PFSK-1 (cell line): ENCODE results near the gene LRRC34.

Experiments used
- FOXP2 ChIP-seq: optimal IDR thresholded peaks from 2 replicates; pipeline ENCODE3; 2011; ENCODE audit warnings: borderline replicate concordance, control low read depth, inconsistent platforms; ENCODE audit not compliant: insufficient read depth; ENCODE audit errors: extremely low read length, extremely low read depth
- POLR2AphosphoS5 ChIP-seq: IDR thresholded peaks from 2 replicates; pipeline ENCODE4 v1.6.1; 2012; ENCODE audit warnings: low read depth, mild to moderate bottlenecking, control low read depth, low read length, moderate library complexity
- REST ChIP-seq, 2 experiments: IDR thresholded peaks; 2 replicates each; pipeline versions ENCODE4 v1.6.1 to v1.8.0; 2011 to 2012; ENCODE audit warnings: low read depth in 2 of 2, low read length in 2 of 2, control low read depth in 1 of 2, inconsistent platforms in 1 of 2, mild to moderate bottlenecking in 1 of 2, moderate library complexity in 1 of 2; ENCODE audit not compliant: insufficient read depth in 1 of 2
- SIN3A ChIP-seq: IDR thresholded peaks from 2 replicates; pipeline ENCODE4 v1.6.1; 2012; ENCODE audit warnings: mild to moderate bottlenecking, low read length, moderate library complexity, borderline replicate concordance; ENCODE audit not compliant: insufficient read depth
- TAF1 ChIP-seq: IDR thresholded peaks from 2 replicates; pipeline ENCODE4 v1.6.1; 2012; ENCODE audit warnings: low read length, control low read depth, borderline replicate concordance; ENCODE audit not compliant: insufficient read depth

LRRC34 gene

DNA sequence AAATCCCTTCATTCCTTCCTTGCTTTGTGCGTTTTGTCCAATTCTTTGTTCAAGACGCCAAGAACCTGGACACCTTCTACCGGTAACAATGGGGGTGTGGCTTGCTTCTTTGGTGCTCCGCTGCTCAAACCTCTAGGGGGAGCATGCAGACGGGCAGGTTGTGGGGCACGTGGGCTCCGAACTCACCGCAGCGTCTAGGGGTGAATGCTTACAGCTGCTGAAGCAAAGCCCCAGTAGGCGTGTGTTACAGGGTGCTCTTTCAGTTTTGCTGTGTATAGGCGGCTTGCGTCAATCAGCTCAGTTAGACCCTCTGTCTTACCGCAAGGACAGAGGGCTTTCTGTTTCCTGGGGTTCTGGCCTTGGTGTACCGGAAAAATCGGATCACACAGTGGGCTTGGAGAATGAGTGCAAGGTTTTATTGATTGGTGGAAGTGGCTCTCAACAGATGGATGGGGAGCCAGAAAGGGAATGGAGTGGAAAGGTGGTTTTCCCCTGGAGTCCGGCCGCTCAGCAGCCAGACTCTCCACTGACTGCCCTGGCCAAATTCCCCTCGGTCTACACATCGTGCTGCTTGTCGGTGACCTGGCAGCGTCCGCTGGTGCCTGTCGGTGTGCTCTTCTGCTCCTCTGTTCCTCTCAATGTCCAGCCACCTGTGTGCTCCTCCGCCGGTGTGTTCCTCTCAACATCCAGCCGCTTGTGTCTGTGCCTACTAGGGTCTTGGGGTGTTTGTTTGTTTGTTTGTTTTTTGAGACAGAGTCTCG lies 1.2 kb upstream of the LRRC34 start:
- TF ChIP-seq FOXP2, result no peak
- no peak for TF ChIP-seq SIN3A
- TF ChIP-seq REST (IDR thresholded peaks at IDR 0.05; ENCODE audit: insufficient read depth in 1 of 2, low read depth in 2 of 2, low read length in 2 of 2), result no peak
- TF ChIP-seq TAF1, result no peak
- no peak for TF ChIP-seq POLR2AphosphoS5

DNA sequence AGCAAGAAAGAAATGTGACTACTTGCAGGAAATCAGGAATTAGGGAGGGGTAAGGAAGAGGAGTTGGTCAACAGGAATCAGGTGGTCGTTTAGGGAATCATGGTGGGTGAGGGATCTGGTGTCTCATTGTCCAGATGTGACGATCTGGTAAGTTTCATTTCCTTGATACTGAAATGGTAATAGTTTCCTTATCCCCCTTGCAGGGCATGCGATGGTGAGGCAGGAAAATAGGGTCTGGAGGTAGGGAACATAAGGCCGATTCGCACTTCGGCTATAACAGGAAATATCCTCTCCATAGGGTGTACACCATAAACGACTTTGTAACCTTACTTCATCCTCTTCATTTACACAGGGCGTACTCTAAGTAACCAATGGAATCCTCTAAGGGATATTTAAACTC lies 574 bp upstream of the LRRC34 start:
- TF ChIP-seq REST (IDR thresholded peaks at IDR 0.05; ENCODE audit: insufficient read depth in 1 of 2, low read depth in 2 of 2, low read length in 2 of 2) (no peak), POLR2AphosphoS5 (no peak), SIN3A (no peak), TAF1 (no peak), FOXP2 (no peak)

DNA sequence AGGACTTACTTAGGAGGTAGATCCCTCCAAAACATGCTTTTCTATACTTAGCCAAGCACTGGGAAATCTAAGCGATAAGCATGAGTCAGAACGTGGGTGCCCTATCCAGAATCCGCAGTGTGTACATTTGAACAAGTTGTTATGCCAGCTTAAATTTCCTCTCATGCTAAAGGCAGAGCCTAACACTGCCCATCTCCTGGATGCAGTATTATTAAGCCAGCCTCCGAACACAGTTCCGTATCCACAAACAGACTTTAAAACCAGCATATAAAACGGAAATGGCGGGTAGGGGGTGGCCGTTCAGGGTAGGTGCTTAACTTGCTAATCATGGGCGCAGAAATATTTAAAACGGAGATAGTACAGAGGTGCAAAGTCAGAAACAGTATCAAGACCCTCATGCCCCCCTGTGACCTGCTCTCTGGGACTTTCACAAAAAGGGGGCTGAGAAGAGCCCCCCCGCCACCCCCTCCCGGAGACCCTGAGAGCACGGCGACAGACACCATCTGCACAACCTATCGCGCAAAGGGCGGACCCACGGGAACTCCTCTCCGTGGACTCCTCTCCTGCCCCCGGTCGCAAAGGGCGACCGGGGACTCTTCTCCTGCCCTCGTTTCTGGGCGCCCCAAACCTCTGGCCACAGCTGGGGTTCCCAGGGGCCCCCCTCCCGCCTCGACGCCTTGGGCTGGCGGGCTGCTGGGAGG lies 923 bp downstream of the LRRC34 start:
- TF ChIP-seq SIN3A, result no peak
- TF ChIP-seq REST (IDR thresholded peaks at IDR 0.05; ENCODE audit: insufficient read depth in 1 of 2, low read depth in 2 of 2, low read length in 2 of 2), result no peak
- TF ChIP-seq POLR2AphosphoS5, result no peak
- TF ChIP-seq FOXP2, result no peak
- no peak for TF ChIP-seq TAF1

- TF ChIP-seq SIN3A (no peak), FOXP2 (no peak), REST (IDR thresholded peaks at IDR 0.05; ENCODE audit: insufficient read depth in 1 of 2, low read depth in 2 of 2, low read length in 2 of 2) (no peak), POLR2AphosphoS5 (no peak), TAF1 (no peak)
These were observed 3.4 kb downstream of the LRRC34 start for GRCh38 chr3:169809230-169809795.
